ENCODE results near the gene FER.

DNA sequence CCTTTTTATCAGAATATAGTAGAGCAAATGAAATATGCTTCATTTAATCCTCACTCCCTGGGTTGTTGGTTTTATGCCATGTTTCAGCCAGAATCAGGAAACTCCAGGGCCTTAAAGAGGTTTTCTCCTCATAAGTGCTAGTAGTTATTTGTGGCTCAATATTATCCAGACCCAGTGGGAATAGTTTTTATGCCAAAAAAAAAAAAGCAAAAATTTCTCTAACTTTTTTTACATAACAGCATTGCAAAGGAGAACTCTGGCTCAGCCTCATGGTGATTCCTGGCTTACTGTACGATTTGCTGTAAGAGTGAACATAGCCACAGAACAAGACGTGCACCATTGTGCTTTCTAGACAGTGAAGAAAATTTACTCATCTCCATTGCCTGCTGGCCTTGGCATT is 429.5 kb downstream of the FER start:
- TF ChIP-seq, protein P1, sequence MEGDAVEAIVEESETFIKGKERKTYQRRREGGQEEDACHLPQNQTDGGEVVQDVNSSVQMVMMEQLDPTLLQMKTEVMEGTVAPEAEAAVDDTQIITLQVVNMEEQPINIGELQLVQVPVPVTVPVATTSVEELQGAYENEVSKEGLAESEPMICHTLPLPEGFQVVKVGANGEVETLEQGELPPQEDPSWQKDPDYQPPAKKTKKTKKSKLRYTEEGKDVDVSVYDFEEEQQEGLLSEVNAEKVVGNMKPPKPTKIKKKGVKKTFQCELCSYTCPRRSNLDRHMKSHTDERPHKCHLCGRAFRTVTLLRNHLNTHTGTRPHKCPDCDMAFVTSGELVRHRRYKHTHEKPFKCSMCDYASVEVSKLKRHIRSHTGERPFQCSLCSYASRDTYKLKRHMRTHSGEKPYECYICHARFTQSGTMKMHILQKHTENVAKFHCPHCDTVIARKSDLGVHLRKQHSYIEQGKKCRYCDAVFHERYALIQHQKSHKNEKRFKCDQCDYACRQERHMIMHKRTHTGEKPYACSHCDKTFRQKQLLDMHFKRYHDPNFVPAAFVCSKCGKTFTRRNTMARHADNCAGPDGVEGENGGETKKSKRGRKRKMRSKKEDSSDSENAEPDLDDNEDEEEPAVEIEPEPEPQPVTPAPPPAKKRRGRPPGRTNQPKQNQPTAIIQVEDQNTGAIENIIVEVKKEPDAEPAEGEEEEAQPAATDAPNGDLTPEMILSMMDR (IDR thresholded peaks at IDR 0.05) = no peak
- TF ChIP-seq POLR2A (IDR thresholded peaks at IDR 0.05) = no peak
